ENCODE results near the gene LHX6. TPM values are rescaled to one million over a fixed set of nuclear protein-coding genes. Genes with fewer than 3 reads are reported as not detected.
A peak's percentile ranks its signal among the peaks of the same experiment; 100 is the strongest.

LHX6 gene
- total and polyA plus RNA-seq, 9 of the 15 experiments (the other 6 are each of a cell fraction or from before 2014, with no cell fraction given): 2.8 to 16.3 (median 7.9) TPM

DNA sequence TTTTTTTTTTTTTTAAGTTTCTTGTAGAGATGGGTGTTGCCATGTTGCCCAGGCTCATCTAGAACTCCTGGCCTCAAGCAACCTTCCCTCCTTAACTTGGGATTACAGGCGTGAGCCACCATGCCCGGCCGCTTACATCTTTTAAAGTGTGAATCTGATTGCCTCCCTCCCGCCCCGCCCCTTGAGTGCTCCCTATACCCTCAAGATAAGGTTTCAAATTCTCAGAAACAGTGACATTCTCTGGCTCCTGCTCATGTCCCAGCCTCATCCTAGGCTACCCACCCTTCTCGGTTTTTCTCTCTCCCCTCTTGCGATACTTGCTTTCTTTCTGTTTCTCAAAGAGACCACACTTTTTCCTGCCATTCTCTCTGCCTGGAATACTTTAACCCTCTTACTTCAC, 56.6 kb downstream of the LHX6 start (continued):
- TF ChIP-seq, protein P1, sequence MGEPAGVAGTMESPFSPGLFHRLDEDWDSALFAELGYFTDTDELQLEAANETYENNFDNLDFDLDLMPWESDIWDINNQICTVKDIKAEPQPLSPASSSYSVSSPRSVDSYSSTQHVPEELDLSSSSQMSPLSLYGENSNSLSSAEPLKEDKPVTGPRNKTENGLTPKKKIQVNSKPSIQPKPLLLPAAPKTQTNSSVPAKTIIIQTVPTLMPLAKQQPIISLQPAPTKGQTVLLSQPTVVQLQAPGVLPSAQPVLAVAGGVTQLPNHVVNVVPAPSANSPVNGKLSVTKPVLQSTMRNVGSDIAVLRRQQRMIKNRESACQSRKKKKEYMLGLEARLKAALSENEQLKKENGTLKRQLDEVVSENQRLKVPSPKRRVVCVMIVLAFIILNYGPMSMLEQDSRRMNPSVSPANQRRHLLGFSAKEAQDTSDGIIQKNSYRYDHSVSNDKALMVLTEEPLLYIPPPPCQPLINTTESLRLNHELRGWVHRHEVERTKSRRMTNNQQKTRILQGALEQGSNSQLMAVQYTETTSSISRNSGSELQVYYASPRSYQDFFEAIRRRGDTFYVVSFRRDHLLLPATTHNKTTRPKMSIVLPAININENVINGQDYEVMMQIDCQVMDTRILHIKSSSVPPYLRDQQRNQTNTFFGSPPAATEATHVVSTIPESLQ (CRISPR knock-in tag; IDR thresholded peaks at IDR 0.05): no peak
- no peak for TF ChIP-seq KDM1A (IDR thresholded peaks at IDR 0.05)
- TF ChIP-seq NFRKB (IDR thresholded peaks at IDR 0.05; ENCODE audit: low read depth): no peak
- no peak for TF ChIP-seq NCOA2 (IDR thresholded peaks at IDR 0.05; ENCODE audit: partially characterized antibody in 2 of 2)
- TF ChIP-seq ZNF263 (CRISPR knock-in tag; IDR thresholded peaks at IDR 0.05; ENCODE audit: borderline replicate concordance): peak; percentile 77
- no peak for TF ChIP-seq NFE2 (IDR thresholded peaks at IDR 0.05; ENCODE audit: low read depth)
- no peak for TF ChIP-seq ZFPM2 (CRISPR knock-in tag; IDR thresholded peaks at IDR 0.05)
- TF ChIP-seq, protein P2, sequence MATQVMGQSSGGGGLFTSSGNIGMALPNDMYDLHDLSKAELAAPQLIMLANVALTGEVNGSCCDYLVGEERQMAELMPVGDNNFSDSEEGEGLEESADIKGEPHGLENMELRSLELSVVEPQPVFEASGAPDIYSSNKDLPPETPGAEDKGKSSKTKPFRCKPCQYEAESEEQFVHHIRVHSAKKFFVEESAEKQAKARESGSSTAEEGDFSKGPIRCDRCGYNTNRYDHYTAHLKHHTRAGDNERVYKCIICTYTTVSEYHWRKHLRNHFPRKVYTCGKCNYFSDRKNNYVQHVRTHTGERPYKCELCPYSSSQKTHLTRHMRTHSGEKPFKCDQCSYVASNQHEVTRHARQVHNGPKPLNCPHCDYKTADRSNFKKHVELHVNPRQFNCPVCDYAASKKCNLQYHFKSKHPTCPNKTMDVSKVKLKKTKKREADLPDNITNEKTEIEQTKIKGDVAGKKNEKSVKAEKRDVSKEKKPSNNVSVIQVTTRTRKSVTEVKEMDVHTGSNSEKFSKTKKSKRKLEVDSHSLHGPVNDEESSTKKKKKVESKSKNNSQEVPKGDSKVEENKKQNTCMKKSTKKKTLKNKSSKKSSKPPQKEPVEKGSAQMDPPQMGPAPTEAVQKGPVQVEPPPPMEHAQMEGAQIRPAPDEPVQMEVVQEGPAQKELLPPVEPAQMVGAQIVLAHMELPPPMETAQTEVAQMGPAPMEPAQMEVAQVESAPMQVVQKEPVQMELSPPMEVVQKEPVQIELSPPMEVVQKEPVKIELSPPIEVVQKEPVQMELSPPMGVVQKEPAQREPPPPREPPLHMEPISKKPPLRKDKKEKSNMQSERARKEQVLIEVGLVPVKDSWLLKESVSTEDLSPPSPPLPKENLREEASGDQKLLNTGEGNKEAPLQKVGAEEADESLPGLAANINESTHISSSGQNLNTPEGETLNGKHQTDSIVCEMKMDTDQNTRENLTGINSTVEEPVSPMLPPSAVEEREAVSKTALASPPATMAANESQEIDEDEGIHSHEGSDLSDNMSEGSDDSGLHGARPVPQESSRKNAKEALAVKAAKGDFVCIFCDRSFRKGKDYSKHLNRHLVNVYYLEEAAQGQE (IDR thresholded peaks at IDR 0.05; ENCODE audit: borderline replicate concordance): no peak
- TF ChIP-seq, protein P2 (CRISPR knock-in tag; IDR thresholded peaks at IDR 0.05; ENCODE audit: low read depth): no peak
- TF ChIP-seq ARID1B (IDR thresholded peaks at IDR 0.05): peak; percentile 20; the same call in 1 of the 2 replicates
- no peak for TF ChIP-seq TAF7 (tag; IDR thresholded peaks at IDR 0.05)
- TF ChIP-seq ZNF707 (CRISPR knock-in tag; conservative IDR thresholded peaks at IDR 0.05): no peak
- no peak for TF ChIP-seq ZNF444 (CRISPR knock-in tag; IDR thresholded peaks at IDR 0.05)
- 0 out of 2 replicates have a peak, but pooled peaks have one; percentile 16 for TF ChIP-seq DPF2 (IDR thresholded peaks at IDR 0.05)
- TF ChIP-seq GATAD2A (IDR thresholded peaks at IDR 0.05): no peak
- TF ChIP-seq BRF1 (IDR thresholded peaks at IDR 0.05; ENCODE audit: borderline replicate concordance, extremely low read depth, insufficient read length): no peak
- TF ChIP-seq ZNF12 (CRISPR knock-in tag; IDR thresholded peaks at IDR 0.05): no peak
- TF ChIP-seq POU5F1 (IDR thresholded peaks at IDR 0.05; ENCODE audit: borderline replicate concordance, low read depth, low read length, partially characterized antibody): no peak
- TF ChIP-seq RCOR1 (IDR thresholded peaks at IDR 0.05; ENCODE audit: borderline replicate concordance in 1 of 2, low read depth in 2 of 2, low read length in 2 of 2): peak in 1 of 2 experiments; percentile 76; a peak in 2 of 4 replicates

All from K562 (cell line).